COLO668 (cell line): ENCODE measurements around the gene AOAH.

Source experiments
- DNase-seq: peaks from one replicate; lab custom pipeline; 2025; ENCODE audit not compliant: unreplicated experiment; lab: John Stamatoyannopoulos, UW

AOAH gene

GRCh38 chr7:36567699-36568451 lies 156.4 kb downstream of the AOAH start:
- no peak for DNase-seq

- DNase-seq = no peak
Measured at GRCh38 chr7:36565792-36566356, 158.4 kb downstream of the AOAH start.

GRCh38 chr7:36564489-36564888 lies 159.8 kb downstream of the AOAH start:
- DNase-seq = no peak

GRCh38 chr7:36563706-36564327 lies 160.5 kb downstream of the AOAH start:
- DNase-seq = no peak

- DNase-seq = no peak
Measured at GRCh38 chr7:36562121-36562520, 162.2 kb downstream of the AOAH start.

- no peak for DNase-seq
Measured at GRCh38 chr7:36549029-36549428, 175.3 kb downstream of the AOAH start.

GRCh38 chr7:36547416-36547815 lies 176.9 kb downstream of the AOAH start:
- no peak for DNase-seq

GRCh38 chr7:36546331-36546730 lies 178.0 kb downstream of the AOAH start:
- no peak for DNase-seq

- DNase-seq = no peak
Measured at GRCh38 chr7:36545291-36545690, 179.0 kb downstream of the AOAH start.

GRCh38 chr7:36538126-36538525 lies 186.2 kb downstream of the AOAH start:
- no peak for DNase-seq

GRCh38 chr7:36535866-36536664 lies 188.2 kb downstream of the AOAH start:
- no peak for DNase-seq

GRCh38 chr7:36533717-36534116 lies 190.6 kb downstream of the AOAH start:
- no peak for DNase-seq

GRCh38 chr7:36532981-36533499 lies 191.3 kb downstream of the AOAH start:
- DNase-seq = no peak

- DNase-seq = no peak
Measured at GRCh38 chr7:36531951-36532350, 192.3 kb downstream of the AOAH start.

GRCh38 chr7:36530456-36530855 lies 193.8 kb downstream of the AOAH start:
- DNase-seq = no peak

- no peak for DNase-seq
Measured at GRCh38 chr7:36527549-36527913, 196.8 kb downstream of the AOAH start.

GRCh38 chr7:36526863-36527548 lies 197.3 kb downstream of the AOAH start:
- no peak for DNase-seq

- DNase-seq = no peak
Measured at GRCh38 chr7:36523371-36524101, 200.8 kb downstream of the AOAH start.

GRCh38 chr7:36522453-36523007 lies 201.8 kb downstream of the AOAH start:
- no peak for DNase-seq

- DNase-seq = no peak
Measured at GRCh38 chr7:36521911-36522310, 202.4 kb downstream of the AOAH start.
